ENCODE measurements around the gene SEL1L3. TPM values are rescaled to one million over a fixed set of nuclear protein-coding genes. Genes with fewer than 3 reads are reported as not detected.

SEL1L3 gene
- total RNA-seq, 2 donors from 2014 or later: 14.9 to 24.5 TPM

DNA sequence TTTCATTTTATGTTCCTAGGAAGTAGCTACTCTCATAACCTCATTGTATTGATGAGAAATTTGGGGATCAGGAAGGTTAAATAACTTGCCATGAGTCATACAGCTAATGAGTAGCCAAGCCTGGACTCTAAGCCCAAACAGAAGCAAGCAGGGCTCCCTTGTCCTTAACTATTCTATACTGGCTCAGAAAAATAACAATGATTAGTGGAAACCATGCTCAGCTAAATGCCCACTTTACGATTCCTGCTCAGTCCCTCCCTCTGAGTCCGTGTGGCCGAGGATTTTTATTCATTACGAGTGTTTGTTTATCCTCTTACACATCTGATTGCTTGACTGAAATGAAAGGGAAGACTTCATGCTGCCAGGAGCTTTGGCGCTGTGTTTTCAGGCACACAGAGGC lies 106.3 kb downstream of the SEL1L3 start:
- no peaks in the 10 kb centered on the region for H3K9me3 ChIP-seq (ENCODE audit: control insufficient read depth, low read length)
- H3K4me1 ChIP-seq (ENCODE audit: control insufficient read depth, insufficient read depth, low read length): no peaks in the 10 kb centered on the region
- H3K27ac ChIP-seq (ENCODE audit: low read depth, low read length): no peak overlapping the region
- no peaks in the 10 kb centered on the region for H3K36me3 ChIP-seq (ENCODE audit: control insufficient read depth, insufficient read depth, low read length)
- 92 to 94% methylated on average over 5 of the region's 5 CpGs for WGBS, 2 experiments (ENCODE audit: insufficient coverage in 1 of 2, insufficient read length in 1 of 2)
- H3K4me3 Mint-ChIP-seq: no peak overlapping the region
- H3K9me3 Mint-ChIP-seq: no peaks in the 10 kb centered on the region
- DNase-seq: no peak
- TF ChIP-seq, protein P1, sequence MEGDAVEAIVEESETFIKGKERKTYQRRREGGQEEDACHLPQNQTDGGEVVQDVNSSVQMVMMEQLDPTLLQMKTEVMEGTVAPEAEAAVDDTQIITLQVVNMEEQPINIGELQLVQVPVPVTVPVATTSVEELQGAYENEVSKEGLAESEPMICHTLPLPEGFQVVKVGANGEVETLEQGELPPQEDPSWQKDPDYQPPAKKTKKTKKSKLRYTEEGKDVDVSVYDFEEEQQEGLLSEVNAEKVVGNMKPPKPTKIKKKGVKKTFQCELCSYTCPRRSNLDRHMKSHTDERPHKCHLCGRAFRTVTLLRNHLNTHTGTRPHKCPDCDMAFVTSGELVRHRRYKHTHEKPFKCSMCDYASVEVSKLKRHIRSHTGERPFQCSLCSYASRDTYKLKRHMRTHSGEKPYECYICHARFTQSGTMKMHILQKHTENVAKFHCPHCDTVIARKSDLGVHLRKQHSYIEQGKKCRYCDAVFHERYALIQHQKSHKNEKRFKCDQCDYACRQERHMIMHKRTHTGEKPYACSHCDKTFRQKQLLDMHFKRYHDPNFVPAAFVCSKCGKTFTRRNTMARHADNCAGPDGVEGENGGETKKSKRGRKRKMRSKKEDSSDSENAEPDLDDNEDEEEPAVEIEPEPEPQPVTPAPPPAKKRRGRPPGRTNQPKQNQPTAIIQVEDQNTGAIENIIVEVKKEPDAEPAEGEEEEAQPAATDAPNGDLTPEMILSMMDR (conservative IDR thresholded peaks at IDR 0.05): no peak
- no peaks in the 10 kb centered on the region for H3K27me3 ChIP-seq (ENCODE audit: control insufficient read depth, insufficient read depth, low read length, poor library complexity, severe bottlenecking)
- no peaks in the 10 kb centered on the region for H3K27me3 Mint-ChIP-seq (ENCODE audit: insufficient read depth)
- no peak overlapping the region for H3K9ac ChIP-seq (ENCODE audit: extremely low read depth, low read length, poor library complexity, severe bottlenecking)
- no peak overlapping the region for H3K27ac Mint-ChIP-seq
- H3K4me1 Mint-ChIP-seq: no peaks in the 10 kb centered on the region
- H3K36me3 Mint-ChIP-seq (ENCODE audit: low read depth): peaks cover 7% of the 10 kb centered on the region
- H3K4me3 ChIP-seq (ENCODE audit: low read length): no peak overlapping the region

DNA sequence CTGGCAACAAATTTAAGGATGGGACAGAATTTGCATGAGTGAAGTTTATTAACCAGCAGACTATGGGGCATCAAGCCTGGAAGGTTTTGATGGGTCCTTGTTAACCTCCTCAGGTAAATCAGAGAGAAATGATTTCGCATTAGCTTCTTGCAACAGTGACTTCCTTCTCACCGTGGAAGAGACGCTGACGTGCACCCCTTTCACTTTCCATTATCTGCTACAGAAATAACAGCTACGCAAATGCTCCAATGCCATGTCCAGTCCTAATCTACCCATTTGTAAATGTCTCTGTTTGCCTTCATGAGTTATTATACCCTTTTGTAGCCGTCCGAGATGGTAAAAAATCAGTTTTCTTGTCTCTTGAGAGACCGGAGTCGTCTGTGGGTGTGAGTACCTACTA lies 106.9 kb downstream of the SEL1L3 start:
- WGBS, 2 experiments (ENCODE audit: insufficient coverage in 1 of 2, insufficient read length in 1 of 2): 94 to 95% methylated on average over 9 of the region's 9 CpGs
- no peaks in the 10 kb centered on the region for H3K36me3 ChIP-seq (ENCODE audit: control insufficient read depth, insufficient read depth, low read length)
- H3K27me3 ChIP-seq (ENCODE audit: control insufficient read depth, insufficient read depth, low read length, poor library complexity, severe bottlenecking): no peaks in the 10 kb centered on the region
- Mint-ChIP-seq H3K9me3 (no peaks in the 10 kb centered on the region), H3K27me3 (ENCODE audit: insufficient read depth) (no peaks in the 10 kb centered on the region), H3K4me1 (no peaks in the 10 kb centered on the region), H3K4me3 (no peak overlapping the region), H3K27ac (no peak overlapping the region), H3K36me3 (ENCODE audit: low read depth) (peaks cover 7% of the 10 kb centered on the region)
- TF ChIP-seq, protein P1 (conservative IDR thresholded peaks at IDR 0.05): no peak
- H3K9ac ChIP-seq (ENCODE audit: extremely low read depth, low read length, poor library complexity, severe bottlenecking): no peak overlapping the region
- H3K4me3 ChIP-seq (ENCODE audit: low read length): no peak overlapping the region
- H3K9me3 ChIP-seq (ENCODE audit: control insufficient read depth, low read length): no peaks in the 10 kb centered on the region
- no peaks in the 10 kb centered on the region for H3K4me1 ChIP-seq (ENCODE audit: control insufficient read depth, insufficient read depth, low read length)
- no peak for DNase-seq
- no peak overlapping the region for H3K27ac ChIP-seq (ENCODE audit: low read depth, low read length)

DNA sequence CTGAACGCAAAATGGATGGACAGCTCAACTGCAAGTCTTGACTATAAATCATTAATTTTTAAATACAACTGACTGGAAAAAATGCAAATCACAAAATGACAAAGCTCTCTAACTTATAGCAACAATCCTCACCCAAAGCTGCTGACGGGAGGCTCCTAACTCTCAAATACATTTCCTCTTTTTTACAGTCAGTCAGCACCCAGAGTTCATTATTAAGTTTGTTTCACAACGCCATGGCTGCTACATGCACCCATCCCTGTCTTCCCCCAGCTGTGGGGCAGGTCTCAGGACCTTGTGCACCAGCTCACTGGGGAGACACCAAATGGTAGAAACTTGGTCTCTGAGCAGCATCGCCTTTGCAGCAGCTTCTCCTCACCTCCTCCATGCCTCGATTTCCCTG lies 109.5 kb downstream of the SEL1L3 start:
- no peaks in the 10 kb centered on the region for H3K36me3 ChIP-seq (ENCODE audit: control insufficient read depth, insufficient read depth, low read length)
- TF ChIP-seq, protein P1 (conservative IDR thresholded peaks at IDR 0.05): no peak
- no peak for DNase-seq
- H3K9me3 ChIP-seq (ENCODE audit: control insufficient read depth, low read length): no peaks in the 10 kb centered on the region
- no peak overlapping the region for H3K4me3 ChIP-seq (ENCODE audit: low read length)
- no peaks in the 10 kb centered on the region for H3K4me1 ChIP-seq (ENCODE audit: control insufficient read depth, insufficient read depth, low read length)
- H3K9me3 Mint-ChIP-seq: no peaks in the 10 kb centered on the region
- H3K27ac Mint-ChIP-seq: no peak overlapping the region
- no peaks in the 10 kb centered on the region for H3K27me3 ChIP-seq (ENCODE audit: control insufficient read depth, insufficient read depth, low read length, poor library complexity, severe bottlenecking)
- H3K27me3 Mint-ChIP-seq (ENCODE audit: insufficient read depth): no peaks in the 10 kb centered on the region
- H3K27ac ChIP-seq (ENCODE audit: low read depth, low read length): no peak overlapping the region
- H3K4me3 Mint-ChIP-seq: no peak overlapping the region
- no peak overlapping the region for H3K9ac ChIP-seq (ENCODE audit: extremely low read depth, low read length, poor library complexity, severe bottlenecking)
- H3K4me1 Mint-ChIP-seq: peaks cover 8% of the 10 kb centered on the region
- WGBS, 2 experiments (ENCODE audit: insufficient coverage in 1 of 2, insufficient read length in 1 of 2): 88 to 90% methylated on average over 4 to 5 of the region's 5 CpGs
- no peaks in the 10 kb centered on the region for H3K36me3 Mint-ChIP-seq (ENCODE audit: low read depth)

All from endodermal cell (in vitro differentiated cells).